ENCODE measurements around the gene INPP5B.

Gene INPP5B

GRCh38 chr1:37839676-37840075, 107.2 kb downstream of the INPP5B start:
- no peak for DNase-seq (ENCODE audit: low spot score)

- DNase-seq (ENCODE audit: low spot score), result no peak
Observed at GRCh38 chr1:37836788-37837187, 110.1 kb downstream of the INPP5B start.

- no peak for DNase-seq (ENCODE audit: low spot score)
Observed at GRCh38 chr1:37831809-37832208, 115.0 kb downstream of the INPP5B start.

- DNase-seq (ENCODE audit: low spot score), result no peak
Observed at GRCh38 chr1:37831109-37831508, 115.7 kb downstream of the INPP5B start.

GRCh38 chr1:37828410-37829074, 118.3 kb downstream of the INPP5B start:
- no peak for DNase-seq (ENCODE audit: low spot score)

- no peak for DNase-seq (ENCODE audit: low spot score)
Observed at GRCh38 chr1:37825506-37825905, 121.3 kb downstream of the INPP5B start.

GRCh38 chr1:37824001-37824400, 122.9 kb downstream of the INPP5B start:
- no peak for DNase-seq (ENCODE audit: low spot score)

GRCh38 chr1:37822906-37823815, 123.7 kb downstream of the INPP5B start:
- DNase-seq (ENCODE audit: low spot score), result no peak

- no peak for DNase-seq (ENCODE audit: low spot score)
Observed at GRCh38 chr1:37821481-37821880, 125.4 kb downstream of the INPP5B start.

GRCh38 chr1:37817481-37817880, 129.4 kb downstream of the INPP5B start:
- no peak for DNase-seq (ENCODE audit: low spot score)

GRCh38 chr1:37814252-37814651, 132.6 kb downstream of the INPP5B start:
- DNase-seq (ENCODE audit: low spot score), result no peak

GRCh38 chr1:37813529-37814145, 133.2 kb downstream of the INPP5B start:
- no peak for DNase-seq (ENCODE audit: low spot score)

- peak; percentile 60 for DNase-seq (ENCODE audit: low spot score)
Observed at GRCh38 chr1:37811027-37811655, 135.7 kb downstream of the INPP5B start.

Data from HuH-7.5 (cell line).